GM12891 (cell line): ENCODE data around the gene MAPK8IP3.
"Not testable (repeated sequence)": the region's sequence is repeated elsewhere in the genome, so short reads cannot be mapped to it uniquely, and the experiment has no call there.

Experiments used
- DNase-seq: peaks from one replicate; pipeline ENCODE4 v3.0.0; 2011; ENCODE audit warnings: low spot score; ENCODE audit not compliant: insufficient read length
- FAIRE-seq: peaks from 2 replicates; lab custom pipeline; 2011; peaks lifted over from hg19 to GRCh38; lab: Jason Lieb, UNC
- PAX5 ChIP-seq: IDR thresholded peaks from 2 replicates; pipeline ENCODE4 v1.6.1; 2011; ENCODE audit warnings: low read length, moderate library complexity, mild to moderate bottlenecking; ENCODE audit not compliant: insufficient read depth, severe bottlenecking
- POLR2A ChIP-seq: IDR thresholded peaks from 2 replicates; pipeline ENCODE4 v1.6.1; 2011; ENCODE audit warnings: low read depth, low read length, control low read depth
- POLR2AphosphoS5 ChIP-seq: IDR thresholded peaks from 2 replicates; pipeline ENCODE4 v1.6.1; 2011; ENCODE audit warnings: low read depth, low read length, control low read depth
- POU2F2 ChIP-seq: IDR thresholded peaks from 2 replicates; pipeline ENCODE4 v1.6.1; 2011; ENCODE audit warnings: low read depth, mild to moderate bottlenecking, control low read depth, low read length, moderate library complexity
- SPI1 ChIP-seq: IDR thresholded peaks from 2 replicates; pipeline ENCODE4 v1.6.1; 2011; ENCODE audit warnings: low read depth, low read length, control low read depth
- TAF1 ChIP-seq: IDR thresholded peaks from 2 replicates; pipeline ENCODE4 v1.6.1; 2011; ENCODE audit warnings: low read depth, low read length, control low read depth

The MAPK8IP3 gene

GRCh38 chr16:1723450-1724147 is 17.6 kb downstream of the MAPK8IP3 start:
- DNase-seq (no peak), FAIRE-seq (no peak)
- TF ChIP-seq PAX5 = no peak
- no peak for TF ChIP-seq POLR2A
- TF ChIP-seq SPI1 = no peak
- TF ChIP-seq TAF1 = no peak
- TF ChIP-seq POU2F2 = no peak
- TF ChIP-seq POLR2AphosphoS5 = no peak

GRCh38 chr16:1724491-1724890 is 18.5 kb downstream of the MAPK8IP3 start:
- TF ChIP-seq TAF1 = no peak
- TF ChIP-seq POU2F2 = no peak
- TF ChIP-seq POLR2A = no peak
- TF ChIP-seq PAX5 = no peak
- no peak for TF ChIP-seq POLR2AphosphoS5
- TF ChIP-seq SPI1 = no peak
- no peak for FAIRE-seq
- no peak for DNase-seq

DNA sequence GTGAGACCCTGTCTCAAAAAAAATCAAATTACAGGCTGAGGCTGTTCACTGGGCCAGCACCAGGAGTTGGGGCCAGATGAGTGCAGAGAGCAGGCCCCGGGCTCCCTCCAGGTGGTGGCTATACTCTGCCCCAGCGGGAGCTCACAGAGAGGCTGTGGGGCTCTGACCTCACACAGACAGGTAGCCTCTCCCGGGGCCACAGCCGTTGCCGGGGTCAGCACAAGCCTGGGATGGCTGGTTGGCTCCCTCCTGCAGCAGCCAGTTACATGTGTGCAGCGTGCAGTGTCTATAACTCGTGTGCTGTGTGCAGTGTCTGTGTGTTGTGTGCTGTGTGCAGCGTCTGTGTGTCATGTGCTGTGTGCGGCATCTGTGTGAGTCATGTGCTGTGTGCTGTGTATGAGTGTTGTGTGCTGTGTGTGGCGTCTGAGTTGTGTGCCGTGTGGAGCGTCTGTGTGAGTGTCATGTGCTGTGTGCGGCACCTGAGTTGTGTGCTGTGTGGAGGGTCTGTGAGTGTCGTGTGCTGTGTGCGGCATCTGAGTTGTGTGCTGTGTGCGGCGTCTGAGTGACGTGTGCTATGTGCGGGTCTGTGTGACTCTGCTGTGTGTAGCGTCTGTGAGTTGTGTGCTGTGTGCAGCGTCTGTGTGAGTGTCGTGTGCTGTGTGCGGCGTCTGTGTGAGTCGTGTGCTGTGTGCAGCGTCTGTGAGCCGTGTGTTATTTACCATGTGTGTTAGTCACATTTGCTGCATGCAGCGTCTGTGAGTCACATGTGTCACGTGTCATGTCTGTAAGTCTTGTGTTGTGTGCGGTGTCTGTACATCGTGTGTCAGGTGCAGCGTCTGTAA is 20.9 kb downstream of the MAPK8IP3 start:
- FAIRE-seq (peak; percentile 76), DNase-seq (no peak)
- TF ChIP-seq TAF1 (no peak), PAX5 (no peak), SPI1 (no peak), POLR2AphosphoS5 (no peak)

GRCh38 chr16:1727651-1728624 is 21.9 kb downstream of the MAPK8IP3 start:
- no peak for TF ChIP-seq SPI1
- TF ChIP-seq POLR2A = no peak
- TF ChIP-seq POU2F2 = no peak
- TF ChIP-seq POLR2AphosphoS5 = no peak
- TF ChIP-seq TAF1 = no peak
- no peak for TF ChIP-seq PAX5
- no peak for FAIRE-seq
- no peak for DNase-seq

GRCh38 chr16:1729026-1729425 is 23.0 kb downstream of the MAPK8IP3 start:
- DNase-seq = no peak
- no peak for FAIRE-seq
- TF ChIP-seq SPI1 (no peak), PAX5 (no peak), POLR2AphosphoS5 (no peak), TAF1 (no peak), POLR2A (no peak), POU2F2 (no peak)

DNA sequence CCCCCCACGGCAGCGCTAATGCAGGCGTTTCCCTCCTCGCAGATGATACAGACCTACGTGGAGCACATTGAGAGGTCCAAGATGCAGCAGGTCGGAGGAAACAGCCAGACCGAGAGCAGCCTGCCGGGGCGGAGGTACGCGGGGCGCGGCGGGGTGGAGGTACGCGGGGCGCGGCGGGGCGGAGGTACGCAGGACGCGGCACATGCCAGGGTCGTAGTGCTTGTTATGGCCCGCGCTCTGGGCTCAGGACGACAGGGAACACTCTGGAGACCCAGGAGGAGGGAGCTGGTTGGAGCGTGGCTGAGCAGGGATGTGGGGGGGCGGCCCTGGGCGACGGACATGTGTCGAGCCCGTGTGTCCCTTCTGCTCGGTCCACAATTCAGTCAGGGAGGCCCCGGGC is 23.4 kb downstream of the MAPK8IP3 start:
- FAIRE-seq = no peak
- DNase-seq = no peak
- TF ChIP-seq POU2F2 = no peak
- TF ChIP-seq POLR2A = no peak

DNA sequence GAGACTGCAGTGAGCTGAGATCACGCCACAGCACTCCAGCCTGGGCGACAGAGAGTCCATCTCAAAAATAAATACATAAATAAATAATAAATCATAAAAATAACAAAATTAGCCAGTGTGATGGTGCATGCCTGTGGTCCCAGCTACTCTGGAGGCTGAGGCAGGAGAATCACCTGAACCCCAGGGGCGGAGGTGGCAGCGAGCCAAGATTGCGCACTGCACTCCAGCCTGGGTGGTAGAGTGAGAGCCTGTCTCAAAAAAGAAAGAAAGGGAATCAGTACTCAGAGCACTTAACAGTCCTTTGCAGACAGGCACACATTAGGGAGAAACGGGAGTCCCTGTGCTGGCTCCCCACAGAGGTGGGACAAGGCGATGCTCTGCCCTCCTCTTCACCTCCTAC is 25.1 kb downstream of the MAPK8IP3 start:
- TF ChIP-seq SPI1 (no peak), PAX5 (no peak), TAF1 (no peak)
- FAIRE-seq (no peak), DNase-seq (no peak)

DNA sequence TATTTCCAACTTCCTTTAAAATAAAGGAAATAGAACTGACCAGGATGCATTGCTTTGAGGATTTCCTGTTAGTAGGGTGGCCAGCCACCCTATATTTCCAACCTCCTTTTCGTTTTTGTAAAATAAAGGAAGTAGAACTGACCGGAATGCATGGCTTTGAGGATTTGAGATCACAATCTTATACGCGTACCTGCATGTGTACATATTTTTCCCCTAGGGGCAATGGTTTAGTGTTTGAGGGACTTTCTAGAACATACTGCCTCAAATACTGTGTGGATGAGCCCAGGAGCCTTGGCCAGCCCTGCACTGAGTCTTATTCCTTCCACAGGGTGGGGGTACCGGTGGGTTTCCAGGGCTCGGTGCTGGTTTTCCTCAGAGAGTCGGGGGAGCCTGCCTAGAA is 25.6 kb downstream of the MAPK8IP3 start:
- TF ChIP-seq PAX5 (no peak), POU2F2 (no peak), POLR2A (no peak), TAF1 (no peak), POLR2AphosphoS5 (no peak), SPI1 (no peak)
- FAIRE-seq (no peak), DNase-seq (no peak)

- FAIRE-seq (no peak), DNase-seq (no peak)
- TF ChIP-seq POLR2AphosphoS5 (no peak), PAX5 (no peak), POLR2A (no peak), SPI1 (no peak), TAF1 (no peak)
Observed at GRCh38 chr16:1732071-1732470, 26.1 kb downstream of the MAPK8IP3 start.

DNA sequence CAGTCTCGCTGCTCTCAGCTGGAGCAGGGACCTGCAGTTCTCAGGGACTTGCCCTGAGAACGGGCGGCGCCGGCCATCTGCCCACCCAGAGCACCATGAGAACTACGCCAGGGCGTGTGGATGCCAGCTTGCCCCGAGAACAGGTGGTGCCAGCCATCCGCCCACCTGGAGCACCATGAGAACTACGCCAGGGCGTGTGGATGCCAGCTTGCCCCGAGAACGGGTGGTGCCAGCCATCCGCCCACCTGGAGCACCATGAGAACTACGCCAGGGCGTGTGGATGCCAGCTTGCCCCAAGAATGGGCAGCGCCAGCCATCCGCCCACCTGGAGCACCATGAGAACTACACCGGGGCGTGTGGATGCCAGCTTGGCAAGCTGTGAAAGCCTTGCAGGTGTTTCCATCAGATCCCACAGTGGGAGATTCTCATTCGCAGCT is 26.6 kb downstream of the MAPK8IP3 start:
- not testable (repeated sequence) for DNase-seq, FAIRE-seq
